GM10266 (cell line): ENCODE data around the gene ATP4A.

ENCODE experiments used
- DNase-seq: peaks from one replicate; pipeline ENCODE4 v3.0.0; 2012; ENCODE audit errors: extremely low spot score
- TF ChIP-seq, protein P1 (sequence below): IDR thresholded peaks from 2 replicates; pipeline ENCODE4 v1.5.1; 2012; ENCODE audit warnings: mild to moderate bottlenecking, low read depth; ENCODE audit not compliant: control insufficient read depth, insufficient read depth; ENCODE audit errors: missing control alignments

ATP4A gene

GRCh38 chr19:35529241-35530218 is 33.9 kb downstream of the ATP4A start:
- TF ChIP-seq, protein P1, sequence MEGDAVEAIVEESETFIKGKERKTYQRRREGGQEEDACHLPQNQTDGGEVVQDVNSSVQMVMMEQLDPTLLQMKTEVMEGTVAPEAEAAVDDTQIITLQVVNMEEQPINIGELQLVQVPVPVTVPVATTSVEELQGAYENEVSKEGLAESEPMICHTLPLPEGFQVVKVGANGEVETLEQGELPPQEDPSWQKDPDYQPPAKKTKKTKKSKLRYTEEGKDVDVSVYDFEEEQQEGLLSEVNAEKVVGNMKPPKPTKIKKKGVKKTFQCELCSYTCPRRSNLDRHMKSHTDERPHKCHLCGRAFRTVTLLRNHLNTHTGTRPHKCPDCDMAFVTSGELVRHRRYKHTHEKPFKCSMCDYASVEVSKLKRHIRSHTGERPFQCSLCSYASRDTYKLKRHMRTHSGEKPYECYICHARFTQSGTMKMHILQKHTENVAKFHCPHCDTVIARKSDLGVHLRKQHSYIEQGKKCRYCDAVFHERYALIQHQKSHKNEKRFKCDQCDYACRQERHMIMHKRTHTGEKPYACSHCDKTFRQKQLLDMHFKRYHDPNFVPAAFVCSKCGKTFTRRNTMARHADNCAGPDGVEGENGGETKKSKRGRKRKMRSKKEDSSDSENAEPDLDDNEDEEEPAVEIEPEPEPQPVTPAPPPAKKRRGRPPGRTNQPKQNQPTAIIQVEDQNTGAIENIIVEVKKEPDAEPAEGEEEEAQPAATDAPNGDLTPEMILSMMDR: no peak
- DNase-seq: no peak

- TF ChIP-seq, protein P1: no peak
- no peak for DNase-seq
Observed at GRCh38 chr19:35528218-35529038, 35.0 kb downstream of the ATP4A start, which contains the start of gene SBSN. Gene SBSN, minus strand, starts transcription at chr19:35528311. Its CDS starts 30 bp downstream, at chr19:35528281.

- TF ChIP-seq, protein P1: no peak
- no peak for DNase-seq
Observed at GRCh38 chr19:35525873-35526272, 37.6 kb downstream of the ATP4A start.

DNA sequence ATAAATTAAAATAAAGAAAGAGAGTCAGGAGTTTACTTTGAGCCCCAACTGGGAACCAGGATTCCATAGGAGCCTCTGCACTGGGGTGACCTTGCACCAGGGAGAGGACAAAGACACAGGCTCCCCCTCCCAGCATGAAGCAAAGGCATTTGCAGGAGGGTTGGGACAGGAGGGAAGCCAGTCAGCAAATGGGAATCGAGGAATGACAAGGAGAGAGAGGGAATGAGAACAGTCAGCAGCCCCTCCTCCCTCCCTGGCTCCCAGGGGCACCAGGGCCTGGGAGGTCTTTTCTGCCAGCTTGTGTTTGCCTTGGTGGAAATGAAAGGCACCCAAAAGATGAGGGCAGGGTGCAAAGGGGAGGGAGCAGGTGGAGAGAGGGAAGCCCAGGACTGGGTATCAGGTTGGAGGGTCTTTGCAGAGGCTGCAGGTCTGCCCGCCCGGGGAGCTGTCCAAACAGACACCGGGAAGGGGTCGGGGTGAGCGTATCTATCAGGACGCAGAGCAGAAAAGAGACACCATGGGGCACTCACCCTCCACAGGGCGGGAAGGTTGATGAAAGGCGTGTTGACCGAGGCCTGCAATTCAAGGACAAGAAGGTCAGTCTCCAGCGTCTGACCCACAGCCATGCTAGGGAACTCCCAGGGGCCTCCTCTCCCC is 39.1 kb downstream of the ATP4A start:
- TF ChIP-seq, protein P1: no peak
- no peak for DNase-seq

DNA sequence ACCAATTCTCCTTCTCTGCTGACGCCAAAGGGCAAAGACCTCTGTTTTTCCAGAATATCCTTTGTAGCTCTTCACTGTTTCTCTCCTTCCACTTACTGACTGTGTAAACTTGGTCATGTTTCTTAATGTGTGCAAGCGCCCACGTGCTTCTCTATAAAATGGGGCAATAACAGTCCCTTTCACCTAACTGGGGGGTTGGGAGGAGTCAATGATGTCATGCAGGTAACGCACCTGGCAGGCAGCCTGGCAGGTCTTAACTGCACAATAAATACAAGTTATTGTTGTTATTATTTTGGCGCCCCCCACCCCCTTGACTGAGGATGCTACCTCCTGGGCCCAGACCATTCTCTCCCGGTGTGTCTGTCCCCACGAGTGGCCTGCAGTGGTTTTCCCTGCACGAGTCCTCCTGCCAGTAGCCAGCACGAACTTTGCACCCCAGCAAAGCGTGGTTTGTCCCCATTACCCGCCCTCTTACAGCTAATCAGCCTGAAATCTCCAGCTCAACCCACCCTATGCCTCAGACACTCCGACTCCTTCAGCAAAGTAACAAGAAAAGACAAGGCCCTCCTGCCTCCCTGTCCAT is 40.6 kb downstream of the ATP4A start:
- TF ChIP-seq, protein P1: no peak
- DNase-seq: no peak

DNA sequence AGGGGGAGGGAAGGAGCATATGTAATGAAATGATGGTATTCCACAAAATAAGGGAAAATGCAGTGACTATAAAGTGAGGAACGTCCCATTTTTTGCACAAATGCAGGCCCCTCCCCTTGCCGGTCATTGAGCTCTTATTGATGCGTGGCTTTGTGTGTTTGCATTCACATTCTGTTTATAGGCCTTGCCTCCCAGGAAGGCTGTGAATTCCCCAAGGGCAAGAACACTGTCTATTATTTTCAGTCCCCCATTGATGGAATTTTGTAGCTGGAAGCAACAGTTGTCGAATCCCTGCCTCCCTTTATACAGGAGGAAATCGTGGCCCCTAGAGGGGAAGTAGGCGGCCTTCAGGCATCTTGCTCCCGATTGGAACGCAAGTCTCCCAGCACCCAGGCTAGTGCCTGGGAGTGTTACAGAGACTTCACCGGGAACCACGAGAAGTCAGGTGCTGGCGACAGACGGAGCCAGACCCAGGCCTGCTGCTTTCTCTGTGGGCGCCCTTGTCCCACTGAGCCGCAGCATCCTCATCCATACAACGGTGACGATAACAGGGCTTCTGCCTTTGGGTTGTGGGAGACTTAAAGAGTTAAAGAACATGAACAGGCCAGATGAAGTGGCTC is 42.2 kb downstream of the ATP4A start:
- TF ChIP-seq, protein P1: no peak
- DNase-seq: no peak
